SK-N-MC (cell line): ENCODE results near the gene POLDIP3.
"Not testable (repeated sequence)": the region's sequence is repeated elsewhere in the genome, so short reads cannot be mapped to it uniquely, and the experiment has no call there.

ENCODE experiments used
- DNase-seq: peaks from one replicate; pipeline ENCODE4 v3.0.0-alpha.2; 2011; ENCODE audit warnings: low read depth, low spot score
- H3K27ac ChIP-seq: fragments of 200-600 bp; sonication (generic); 2 replicates; pipeline ENCODE4 v1.5.1; 2016; ENCODE audit warnings: mixed run types
- H3K36me3 ChIP-seq: fragments of 200-600 bp; sonication (generic); 2 replicates; pipeline ENCODE4 v1.6.1; 2017; ENCODE audit warnings: antibody characterized with exemption, low read length, mixed read lengths; ENCODE audit not compliant: insufficient read depth
- H3K4me3 ChIP-seq: fragments of 200-600 bp; sonication (generic); 2 replicates; pipeline ENCODE4 v1.5.1; 2016
- H3K9ac ChIP-seq: fragments of 200-600 bp; sonication (generic); 2 replicates; pipeline ENCODE4 v1.8.0; 2017; ENCODE audit warnings: mixed run types, mixed read lengths; ENCODE audit not compliant: insufficient read length
- H3K9me3 ChIP-seq: fragments of 200-600 bp; sonication (generic); 2 replicates; pipeline ENCODE4 v1.6.1; 2017; ENCODE audit warnings: low read depth, mild to moderate bottlenecking, antibody characterized with exemption, low read length, moderate library complexity, mixed read lengths
- EZH2 ChIP-seq: fragments of 200-600 bp; sonication (generic); IDR thresholded peaks from one replicate; pipeline ENCODE4 v1.6.1; 2017; ENCODE audit warnings: antibody characterized with exemption
- FOXP2 ChIP-seq: optimal IDR thresholded peaks from 2 replicates; pipeline ENCODE3; 2011; ENCODE audit warnings: mild to moderate bottlenecking, moderate library complexity; ENCODE audit not compliant: insufficient read depth; ENCODE audit errors: extremely low read length, control extremely low read depth
- POLR2AphosphoS5 ChIP-seq: IDR thresholded peaks from 2 replicates; pipeline ENCODE4 v1.6.1; 2012; ENCODE audit warnings: mild to moderate bottlenecking, low read depth, low read length, borderline replicate concordance

POLDIP3 gene

DNA sequence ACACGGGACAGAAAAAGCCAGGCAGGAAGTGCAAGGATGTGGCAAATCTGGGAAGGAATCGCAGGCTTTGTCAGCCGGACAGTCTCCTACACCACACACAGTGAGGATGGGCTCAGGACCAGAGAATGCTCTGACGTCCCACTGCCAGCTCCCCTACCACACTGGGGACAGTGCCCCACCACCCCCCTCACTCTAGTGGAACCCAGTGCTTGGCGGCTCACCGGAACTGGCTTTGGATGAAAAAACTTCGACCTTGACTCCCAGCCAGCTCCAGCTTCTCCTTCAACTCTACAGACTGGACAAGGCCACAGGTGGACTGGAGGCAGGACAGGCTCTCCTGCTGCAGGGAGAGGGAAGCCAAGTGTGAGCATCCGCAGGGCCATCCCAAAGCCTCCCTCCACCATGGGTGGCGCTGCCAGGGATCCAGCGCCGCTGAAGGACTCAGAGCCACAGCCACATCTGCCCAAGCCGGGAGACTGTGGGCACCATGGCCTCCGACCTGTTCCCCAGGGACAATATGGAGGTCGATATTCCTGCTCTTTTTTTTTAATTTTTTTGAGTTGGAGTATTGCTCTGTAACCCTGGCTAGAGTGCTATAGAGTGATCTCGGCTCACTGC lies 37.0 kb downstream of the POLDIP3 start:
- no peak overlapping the region for H3K9ac ChIP-seq
- DNase-seq: no peak
- H3K9me3 ChIP-seq: no peaks in the 10 kb centered on the region
- H3K36me3 ChIP-seq: peaks cover 32% of the 10 kb centered on the region
- H3K27ac ChIP-seq: no peak overlapping the region
- TF ChIP-seq FOXP2: no peak
- TF ChIP-seq POLR2AphosphoS5: no peak
- no peak for TF ChIP-seq EZH2
- H3K4me3 ChIP-seq: no peak overlapping the region

DNA sequence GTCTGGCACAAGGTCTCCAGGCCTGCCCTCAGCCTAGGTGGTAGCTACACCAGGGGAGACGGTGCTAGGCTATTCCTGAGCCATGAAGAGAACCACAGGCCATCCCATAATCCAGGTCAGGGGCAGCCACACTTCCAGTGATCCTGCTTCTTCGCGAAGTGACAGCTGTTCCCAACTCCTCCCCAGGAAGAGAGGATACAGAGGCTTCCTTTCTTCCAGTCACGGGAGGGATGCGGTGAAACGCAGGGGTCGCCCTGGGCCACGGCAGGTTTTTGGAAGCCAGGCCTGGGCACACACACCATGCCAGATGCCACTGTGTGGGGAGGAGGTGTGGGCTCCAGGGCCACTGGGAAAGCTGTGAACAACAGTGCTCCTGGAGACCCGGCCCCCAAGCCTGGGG lies 37.5 kb downstream of the POLDIP3 start:
- not testable (repeated sequence) for H3K9ac ChIP-seq, H3K4me3 ChIP-seq

DNA sequence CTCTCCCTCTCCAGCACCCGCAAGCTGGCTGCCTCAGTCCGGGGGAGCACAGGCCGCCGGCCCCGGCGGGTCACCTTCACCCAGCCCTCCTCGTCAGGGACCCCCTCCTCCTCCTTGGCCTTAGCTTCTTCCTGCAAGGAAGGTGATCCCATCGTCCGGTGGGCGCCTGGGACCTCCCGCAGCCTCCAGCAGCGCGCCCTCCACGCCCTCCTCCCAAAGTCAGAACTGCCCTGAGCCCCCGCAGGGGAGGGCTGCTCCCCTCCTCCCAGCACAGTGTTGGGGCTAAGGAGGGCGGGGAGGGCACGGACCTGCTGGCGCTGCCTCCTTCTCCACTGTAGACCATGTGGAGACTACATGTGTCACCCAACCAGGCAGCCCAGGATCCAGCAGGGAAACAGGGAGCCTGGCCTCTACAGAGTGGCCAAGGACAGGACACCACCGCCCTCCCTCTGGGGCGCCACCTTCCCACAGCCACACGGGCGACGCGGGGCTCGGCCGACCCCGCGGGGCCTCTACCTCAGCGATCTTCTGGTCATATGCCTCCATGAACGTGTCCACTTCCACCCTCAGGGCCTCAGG lies 38.6 kb downstream of the POLDIP3 start:
- H3K9ac ChIP-seq, H3K27ac ChIP-seq, H3K4me3 ChIP-seq, H3K9me3 ChIP-seq, DNase-seq: not testable (repeated sequence)
- H3K36me3 ChIP-seq: peaks cover 32% of the 10 kb centered on the region

More for the DNA sequence above, 37.5 kb downstream of the POLDIP3 start:
- not testable (repeated sequence) for H3K27ac ChIP-seq, H3K9me3 ChIP-seq, DNase-seq
- H3K36me3 ChIP-seq: peaks cover 32% of the 10 kb centered on the region

DNA sequence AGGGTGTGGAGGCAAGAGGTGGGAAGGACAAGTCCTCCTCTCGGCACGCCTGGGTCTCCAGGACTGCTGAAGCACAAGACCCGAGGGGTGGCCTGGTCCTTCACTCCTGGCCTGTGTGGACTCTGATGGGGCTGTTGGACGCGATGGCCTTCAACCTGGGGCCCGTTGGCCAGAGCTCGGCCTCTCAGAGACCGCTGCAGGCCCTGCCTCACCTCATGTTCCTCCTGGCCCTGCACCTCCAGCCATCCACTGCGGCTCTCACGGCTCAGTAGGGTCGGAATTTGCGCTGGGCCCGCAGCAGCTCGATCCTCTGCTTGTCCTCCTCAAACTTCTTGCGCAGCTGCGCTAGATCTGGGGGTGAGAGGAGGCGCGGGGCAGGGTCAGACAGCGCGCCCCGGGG lies 40.2 kb downstream of the POLDIP3 start:
- H3K4me3 ChIP-seq, H3K9me3 ChIP-seq, H3K9ac ChIP-seq, DNase-seq, H3K27ac ChIP-seq: not testable (repeated sequence)
- H3K36me3 ChIP-seq: peaks cover 25% of the 10 kb centered on the region

DNA sequence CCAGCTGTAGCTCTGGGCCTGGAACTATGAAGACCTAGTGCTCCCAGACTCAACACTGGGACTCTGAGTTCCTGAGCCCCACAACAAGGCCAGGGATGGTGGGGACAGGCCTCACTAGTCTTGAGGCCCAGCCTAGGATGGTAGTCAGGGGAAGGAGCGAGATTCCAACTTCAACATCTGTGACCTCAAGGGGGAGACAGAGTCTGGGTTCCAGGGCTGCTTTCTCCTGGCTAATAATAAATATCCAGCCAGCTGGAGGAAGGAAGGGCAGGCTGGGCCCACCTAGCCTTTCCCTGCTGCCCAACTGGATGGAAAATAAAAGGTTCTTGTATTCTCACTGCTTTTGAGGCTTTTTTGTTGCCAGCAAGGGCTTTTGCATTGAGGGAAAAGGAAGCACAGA lies 40.6 kb downstream of the POLDIP3 start:
- H3K9me3 ChIP-seq, DNase-seq: not testable (repeated sequence)
- H3K36me3 ChIP-seq: peaks cover 22% of the 10 kb centered on the region

DNA sequence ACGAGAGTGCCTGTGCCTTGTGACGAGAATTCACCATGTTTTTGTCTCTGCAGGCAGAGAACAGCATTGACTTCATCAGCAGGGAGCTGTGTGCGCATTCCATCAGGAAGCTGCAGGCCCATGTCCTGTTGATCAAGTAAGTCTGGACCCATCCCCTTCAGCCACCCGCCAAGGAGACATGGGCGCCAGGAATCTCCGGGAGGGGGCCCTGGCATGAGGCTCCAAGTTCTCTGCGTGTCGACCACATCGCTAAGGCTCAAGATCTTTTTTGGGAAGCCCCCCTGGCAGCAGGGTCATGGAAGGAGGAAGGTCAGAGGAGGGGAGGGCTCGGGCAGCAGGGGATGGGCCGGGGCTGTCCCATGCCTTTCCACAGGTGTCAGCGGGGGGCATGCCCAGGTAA lies 43.6 kb downstream of the POLDIP3 start:
- H3K9ac ChIP-seq, H3K4me3 ChIP-seq, H3K36me3 ChIP-seq, H3K9me3 ChIP-seq, DNase-seq, H3K27ac ChIP-seq: not testable (repeated sequence)

More for the DNA sequence above, 40.6 kb downstream of the POLDIP3 start:
- not testable (repeated sequence) for H3K4me3 ChIP-seq, H3K9ac ChIP-seq, H3K27ac ChIP-seq

DNA sequence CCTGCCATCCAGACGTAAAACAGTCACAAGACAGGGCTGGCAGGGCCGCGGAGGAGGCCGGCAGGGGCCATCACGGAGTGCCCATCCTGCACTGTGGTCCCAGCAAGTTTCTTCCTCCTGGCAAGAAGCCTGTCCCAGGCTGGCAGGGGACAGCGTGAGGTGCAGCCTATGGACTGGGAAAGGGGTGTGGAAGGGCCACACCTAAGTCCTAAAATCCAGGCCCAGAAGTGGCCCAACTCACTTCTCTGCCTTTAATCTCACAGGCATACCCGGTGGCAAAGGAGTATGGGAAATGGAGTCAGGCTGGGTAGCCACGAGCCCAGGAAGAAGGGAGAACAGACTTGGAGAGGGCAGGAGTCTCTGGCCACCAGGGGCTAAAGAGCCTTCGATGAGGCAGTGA lies 44.1 kb downstream of the POLDIP3 start:
- not testable (repeated sequence) for H3K36me3 ChIP-seq, H3K27ac ChIP-seq, DNase-seq, H3K9me3 ChIP-seq, H3K4me3 ChIP-seq, H3K9ac ChIP-seq

DNA sequence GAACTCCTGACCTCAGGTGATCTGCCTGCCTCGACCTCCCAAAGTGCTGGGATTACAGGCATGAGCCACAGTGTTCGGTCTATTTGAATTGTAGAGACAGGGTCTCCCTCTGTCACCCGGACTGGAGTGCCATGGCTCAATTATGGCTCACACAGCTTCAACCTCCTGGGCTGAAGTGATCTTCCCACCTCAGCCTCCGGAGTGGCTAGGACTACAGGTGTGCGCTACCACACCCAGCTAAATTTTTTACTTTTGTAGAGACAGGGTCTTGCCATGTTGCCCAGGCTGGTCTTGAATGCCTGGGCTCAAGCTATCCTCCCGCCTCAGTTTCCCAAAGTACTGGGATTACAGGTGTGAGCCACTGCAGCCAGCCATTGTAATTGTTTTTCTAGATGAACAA lies 46.7 kb downstream of the POLDIP3 start:
- H3K27ac ChIP-seq, H3K4me3 ChIP-seq, H3K9me3 ChIP-seq, H3K9ac ChIP-seq, DNase-seq, H3K36me3 ChIP-seq: not testable (repeated sequence)

DNA sequence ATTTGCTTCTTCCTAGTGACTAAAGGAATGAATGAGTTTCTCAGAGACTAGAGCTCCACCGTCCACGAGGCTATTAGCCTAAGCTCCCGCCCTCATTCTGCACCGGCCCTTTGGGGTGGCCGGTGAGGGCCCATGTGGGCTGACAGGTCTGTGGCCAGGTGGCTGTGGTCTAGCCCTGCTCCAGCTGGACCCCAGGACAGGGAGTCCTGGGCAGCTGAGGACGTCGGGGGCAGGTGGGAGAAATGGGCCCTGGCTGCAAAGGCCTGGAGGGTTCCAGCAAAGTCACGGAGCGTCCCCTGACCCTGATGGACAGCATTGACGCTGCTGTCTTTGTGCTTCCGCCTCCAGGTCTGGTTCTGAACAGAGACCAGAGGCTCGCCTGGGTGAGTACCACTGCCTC lies 48.7 kb downstream of the POLDIP3 start:
- H3K27ac ChIP-seq: no peak overlapping the region
- H3K9me3 ChIP-seq: no peaks in the 10 kb centered on the region
- no peaks in the 10 kb centered on the region for H3K36me3 ChIP-seq
- no peak for TF ChIP-seq EZH2
- DNase-seq: no peak
- no peak overlapping the region for H3K9ac ChIP-seq
- no peak overlapping the region for H3K4me3 ChIP-seq

DNA sequence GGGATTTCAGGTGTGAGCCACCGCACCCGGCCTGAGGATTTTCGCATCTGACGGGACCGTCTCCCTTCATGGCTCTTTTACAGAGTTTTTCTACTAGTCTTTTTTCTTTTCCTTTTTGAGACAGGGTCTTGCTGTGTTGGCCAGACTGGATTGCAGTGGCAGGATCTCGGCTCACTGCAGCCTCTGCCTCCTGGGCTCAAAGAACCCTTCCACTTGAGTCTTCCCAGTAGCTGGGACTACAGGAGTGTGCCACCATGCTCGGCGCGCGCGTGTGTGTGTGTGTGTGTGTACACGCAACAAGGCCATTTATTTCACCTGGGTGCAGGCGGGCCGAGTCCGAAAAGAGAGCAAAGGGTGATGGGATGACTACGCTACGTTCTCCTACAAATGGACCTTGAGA lies 50.0 kb downstream of the POLDIP3 start:
- Histone ChIP-seq H3K36me3 (no peaks in the 10 kb centered on the region), H3K27ac (no peak overlapping the region), H3K9me3 (no peaks in the 10 kb centered on the region), H3K9ac (no peak overlapping the region), H3K4me3 (no peak overlapping the region)
- no peak for DNase-seq
- TF ChIP-seq FOXP2 (no peak), EZH2 (no peak), POLR2AphosphoS5 (no peak)

DNA sequence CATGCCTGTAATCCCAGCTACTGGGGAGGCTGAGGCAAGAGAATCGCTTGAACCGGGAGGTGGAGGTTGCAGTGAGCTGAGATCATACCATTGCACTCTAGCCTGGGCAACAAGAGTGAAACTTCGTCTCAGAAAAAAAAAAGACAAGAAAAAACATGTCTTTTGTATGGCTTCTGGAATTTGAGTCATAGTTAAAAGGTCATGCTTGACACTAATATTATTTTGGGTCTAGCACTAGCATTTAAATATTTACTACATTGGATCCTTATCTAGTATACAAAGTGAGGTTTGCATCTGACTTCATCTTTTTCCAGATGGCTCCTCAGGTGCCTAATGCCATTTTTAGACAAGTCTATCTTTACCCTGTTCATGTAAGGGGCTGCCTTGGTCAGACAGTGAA lies 50.7 kb downstream of the POLDIP3 start:
- not testable (repeated sequence) for DNase-seq, H3K4me3 ChIP-seq, H3K9ac ChIP-seq, H3K9me3 ChIP-seq, H3K36me3 ChIP-seq, H3K27ac ChIP-seq
